ENCODE results near the gene AZIN2.
"Not testable (repeated sequence)": the region's sequence is repeated elsewhere in the genome, so short reads cannot be mapped to it uniquely, and the experiment has no call there.

Gene AZIN2

DNA sequence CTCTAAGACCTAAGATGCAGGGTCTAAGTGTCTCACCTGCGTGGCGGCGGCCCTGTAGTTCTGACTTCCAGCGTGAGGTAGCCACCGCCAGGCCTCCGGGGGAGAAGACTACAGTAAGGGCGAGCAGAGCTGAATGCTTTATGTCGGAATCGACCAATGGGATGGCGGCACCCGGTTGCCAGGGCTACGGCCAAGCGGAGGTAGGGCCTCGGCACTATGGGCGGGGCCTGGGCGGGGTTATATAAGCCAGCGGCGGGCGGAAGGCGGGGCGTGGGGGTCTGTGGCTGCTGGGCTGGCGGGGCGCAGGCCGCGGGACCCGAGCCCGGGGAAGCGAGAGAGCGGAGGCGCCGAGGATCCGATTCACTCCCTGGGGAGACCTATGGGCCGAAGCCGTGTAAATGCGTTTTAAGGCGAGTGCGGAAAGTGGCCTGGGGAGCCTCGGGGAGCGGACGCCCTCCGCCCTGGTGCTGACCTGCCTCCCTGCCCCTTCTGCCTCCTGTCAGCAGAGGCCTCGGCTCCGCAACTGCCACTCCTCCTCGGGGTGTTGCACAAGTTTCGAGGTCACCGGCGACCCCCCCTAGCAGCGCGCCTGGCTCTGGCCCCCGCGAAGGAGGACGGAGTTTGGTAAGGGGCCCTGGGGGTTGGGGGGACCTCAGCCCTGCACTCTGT is at the start of gene AZIN2:
TSS of gene AZIN2 (plus strand) at position 269 of the 669 bp plus-strand sequence. CDS start 1,097 bp downstream, outside the sequence.
- peak; percentile 95 for DNase-seq (ENCODE audit: low read depth)

- DNase-seq (ENCODE audit: low read depth) = no peak
Observed at GRCh38 chr1:33031506-33031905, 49.4 kb upstream of the AZIN2 start.

- no peak for DNase-seq (ENCODE audit: low read depth)
Observed at GRCh38 chr1:33032126-33032869, 48.7 kb upstream of the AZIN2 start.

- DNase-seq (ENCODE audit: low read depth) = no peak
Observed at GRCh38 chr1:33036051-33036525, 44.9 kb upstream of the AZIN2 start.

DNA sequence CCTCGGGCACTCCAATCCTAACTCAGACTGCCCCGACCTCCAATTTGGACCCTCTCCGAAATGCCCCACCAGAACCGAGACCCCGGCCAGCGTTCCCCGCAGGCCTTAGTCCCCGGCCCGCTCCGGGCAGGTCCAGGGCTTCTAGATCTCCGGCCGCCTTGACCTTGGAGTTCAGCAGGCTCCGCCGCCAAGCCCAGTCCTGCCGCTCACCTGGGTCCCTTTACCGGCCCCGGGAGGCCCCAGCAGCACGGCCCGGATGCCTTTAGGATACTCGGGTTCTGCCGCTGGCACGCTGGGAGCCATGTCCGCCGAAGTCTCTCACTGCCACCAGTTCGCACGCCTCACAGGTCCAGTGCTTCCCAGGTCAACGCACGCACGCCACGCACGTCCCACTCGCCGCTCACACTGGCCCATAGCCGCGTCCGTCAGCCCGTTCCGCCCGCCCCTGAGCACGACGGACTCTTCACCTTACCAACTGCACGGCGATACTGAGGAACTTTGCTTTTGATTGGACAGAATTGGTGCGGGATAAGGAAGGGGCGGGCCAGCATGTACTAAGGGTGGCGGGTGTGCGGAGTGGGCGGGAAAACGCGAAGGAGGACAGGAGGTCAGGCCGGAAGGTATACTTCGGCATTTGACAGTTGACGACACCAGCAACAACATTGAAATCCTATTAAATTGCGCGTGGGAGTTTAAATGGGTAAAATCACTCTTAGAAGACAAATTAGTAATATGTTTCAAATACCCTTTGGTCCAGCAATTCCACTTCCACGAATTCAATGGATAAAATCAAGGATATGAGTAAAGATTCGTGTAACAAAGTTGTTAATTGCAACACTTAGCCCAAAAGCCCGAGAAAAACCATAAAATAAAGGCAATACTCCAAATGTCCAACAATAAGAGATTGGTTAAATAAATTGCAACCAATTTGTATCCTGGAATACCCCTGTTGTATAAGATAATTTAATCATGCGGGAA is 44.1 kb upstream of the AZIN2 start, which contains the start of gene AK2:
TSS of gene AK2 (minus strand) at position 358 of the 978 bp plus-strand sequence. CDS start at position 303, 55 bp downstream.
- peak; percentile 85 for DNase-seq (ENCODE audit: low read depth)

DNA sequence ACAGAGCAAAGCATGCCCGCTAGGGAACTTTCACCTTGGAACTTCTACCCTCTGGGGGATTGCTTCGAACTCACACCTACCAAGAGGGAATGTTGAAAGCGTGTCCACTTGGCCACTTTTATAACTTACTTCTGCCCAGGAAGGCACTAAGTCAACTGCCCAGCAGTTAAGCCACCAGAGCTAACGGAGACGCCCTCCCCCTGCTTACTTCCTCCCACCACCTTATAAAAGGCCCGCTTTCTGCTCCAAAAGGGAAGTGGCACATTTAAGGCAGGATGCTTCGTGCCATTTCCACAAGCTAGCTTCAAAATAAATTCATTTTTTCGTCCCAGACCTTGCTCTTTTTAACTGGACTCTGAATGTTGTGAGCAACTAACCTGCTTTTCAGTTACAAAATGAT is 41.1 kb upstream of the AZIN2 start:
- no peak for DNase-seq (ENCODE audit: low read depth)

DNA sequence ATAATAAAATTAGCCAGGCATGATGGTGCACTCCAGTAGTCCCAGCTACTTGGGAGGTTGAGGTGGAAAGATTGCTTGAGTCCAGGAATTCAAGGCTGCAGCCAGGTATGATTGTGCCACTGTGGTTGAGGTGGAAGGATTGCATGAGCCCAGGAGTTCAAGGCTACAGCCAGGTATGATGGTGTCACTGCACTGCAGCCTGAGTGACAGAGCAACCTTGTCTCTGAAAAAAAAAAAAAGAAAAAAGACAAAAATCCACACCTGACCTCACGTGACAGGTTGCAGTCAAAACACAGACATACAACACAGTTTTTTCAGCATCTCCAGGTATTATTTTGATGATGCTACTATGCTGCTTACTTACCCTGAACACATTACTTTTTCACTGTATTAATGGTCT is 39.9 kb upstream of the AZIN2 start:
- DNase-seq (ENCODE audit: low read depth) = no peak

DNA sequence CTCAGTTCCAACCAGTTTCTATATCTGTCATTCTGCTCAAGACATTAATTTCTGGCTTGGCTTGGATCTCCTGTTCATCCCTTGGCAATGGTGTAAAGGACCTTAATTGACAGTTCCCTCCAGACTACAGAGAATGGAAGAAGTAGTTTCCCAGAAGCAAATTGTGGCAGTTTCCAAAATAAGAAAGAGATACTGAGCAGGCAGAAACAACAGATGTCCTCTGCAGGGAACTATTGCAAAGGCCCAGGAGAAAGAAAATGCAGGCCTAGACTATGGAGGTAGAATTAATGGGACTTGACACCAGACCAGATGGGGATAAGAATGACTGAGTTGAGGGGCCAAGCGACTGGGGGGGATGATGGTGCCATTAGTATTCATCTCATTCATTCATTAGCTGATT is 38.1 kb upstream of the AZIN2 start:
- no peak for DNase-seq (ENCODE audit: low read depth)

- DNase-seq (ENCODE audit: low read depth) = no peak
Observed at GRCh38 chr1:33043267-33044092, 37.5 kb upstream of the AZIN2 start.

DNA sequence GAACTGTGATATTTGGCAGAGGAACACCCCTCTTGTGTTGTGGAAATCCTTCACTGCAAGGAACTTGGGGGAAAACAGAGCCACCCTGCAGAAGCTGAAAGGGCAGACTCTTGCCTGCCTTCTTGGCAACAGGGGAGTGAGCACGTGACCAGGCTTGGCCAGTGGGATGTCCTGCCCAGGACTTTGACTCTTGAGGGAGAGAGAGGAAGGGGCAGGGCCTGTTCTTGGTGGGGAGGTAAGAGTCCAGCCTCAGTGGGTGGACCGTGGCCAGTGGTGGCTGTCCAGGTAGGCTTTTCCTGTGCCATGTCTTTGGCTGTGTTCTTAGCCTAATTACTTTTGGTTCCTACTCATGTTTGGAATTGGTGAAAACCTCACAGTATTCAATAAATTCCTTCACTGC is 35.7 kb upstream of the AZIN2 start:
- DNase-seq (ENCODE audit: low read depth) = no peak

GRCh38 chr1:33045814-33046213 is 35.1 kb upstream of the AZIN2 start:
- peak; percentile 21 for DNase-seq (ENCODE audit: low read depth)

GRCh38 chr1:33046234-33046633 is 34.7 kb upstream of the AZIN2 start:
- DNase-seq (ENCODE audit: low read depth) = not testable (repeated sequence)

- DNase-seq (ENCODE audit: low read depth) = no peak
Observed at GRCh38 chr1:33047290-33047689, 33.7 kb upstream of the AZIN2 start.

DNA sequence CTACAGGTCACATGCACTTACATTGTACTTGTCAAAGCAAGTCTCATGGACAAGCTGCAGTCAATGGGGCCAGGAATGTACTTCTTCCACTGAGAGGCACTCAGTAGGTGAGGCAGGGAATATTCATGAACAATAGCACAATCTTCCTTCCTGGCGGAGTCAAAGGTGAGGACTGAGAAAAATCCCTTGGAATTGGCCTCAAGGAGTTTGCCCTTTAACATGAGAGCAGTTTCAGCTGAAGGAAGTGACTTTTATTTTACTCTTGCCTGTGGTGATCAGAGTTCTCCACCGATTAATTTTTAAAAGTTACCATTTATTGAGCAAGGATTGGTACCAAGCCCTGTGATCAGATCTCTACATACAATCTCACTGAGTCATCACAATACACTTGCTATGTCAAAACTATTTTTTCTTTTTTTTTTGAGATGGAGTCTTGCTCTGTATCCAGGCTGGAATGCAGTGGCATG is 33.1 kb upstream of the AZIN2 start:
- no peak for DNase-seq (ENCODE audit: low read depth)

- no peak for DNase-seq (ENCODE audit: low read depth)
Observed at GRCh38 chr1:33048426-33048825, 32.5 kb upstream of the AZIN2 start.

GRCh38 chr1:33049371-33049770 is 31.6 kb upstream of the AZIN2 start:
- no peak for DNase-seq (ENCODE audit: low read depth)

- DNase-seq (ENCODE audit: low read depth) = no peak
Observed at GRCh38 chr1:33050221-33051076, 30.5 kb upstream of the AZIN2 start.

GRCh38 chr1:33055210-33056008 is 25.5 kb upstream of the AZIN2 start:
- no peak for DNase-seq (ENCODE audit: low read depth)

- no peak for DNase-seq (ENCODE audit: low read depth)
Observed at GRCh38 chr1:33056426-33056825, 24.5 kb upstream of the AZIN2 start.

All from activated gamma-delta T cell treated with anti-CD3 and anti-CD28 coated beads, Interleukin-2, amount 50 U/mL, for 16 hours (primary cell).